DMS53 treated with DMSO at 0.1 percent for 48 hours (cell line): ENCODE data around the gene RIPPLY1.

Experiments used
- DNase-seq: peaks from one replicate; lab custom pipeline; 2025; ENCODE audit not compliant: unreplicated experiment; lab: John Stamatoyannopoulos, UW

RIPPLY1 gene

DNA sequence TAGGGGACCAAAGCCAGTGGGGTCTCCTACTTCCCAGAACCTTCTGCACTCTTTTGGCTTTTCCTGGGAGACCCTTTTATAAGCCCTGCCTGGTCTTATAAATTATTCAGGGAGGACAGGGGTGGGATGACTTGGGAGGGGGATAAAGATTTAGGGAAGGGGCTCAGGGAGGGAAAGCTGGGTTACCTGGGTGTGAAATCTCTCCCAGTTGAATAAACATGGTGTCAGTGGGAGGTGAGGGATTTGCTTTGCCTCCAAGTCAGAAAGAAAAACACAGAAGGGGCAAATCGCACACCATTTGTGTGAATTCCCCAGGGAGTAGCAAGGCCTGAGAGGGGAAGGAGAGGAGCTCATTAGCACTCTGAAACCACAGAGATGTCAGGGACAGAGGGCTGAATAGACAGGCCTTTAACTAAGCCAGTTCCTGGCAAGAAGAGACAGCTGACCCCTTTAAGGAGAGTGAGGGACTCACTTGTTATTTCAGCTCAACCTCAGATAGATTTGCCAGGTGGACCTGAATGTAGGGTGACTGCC, at the start of gene RIPPLY1:
RIPPLY1 (minus strand) TSS at position 51 of the 534 bp plus-strand sequence. CDS start 54 bp downstream, outside the sequence.
- DNase-seq: no peak

GRCh38 chrX:106952538-106952937, 49.4 kb upstream of the RIPPLY1 start:
- no peak for DNase-seq

DNA sequence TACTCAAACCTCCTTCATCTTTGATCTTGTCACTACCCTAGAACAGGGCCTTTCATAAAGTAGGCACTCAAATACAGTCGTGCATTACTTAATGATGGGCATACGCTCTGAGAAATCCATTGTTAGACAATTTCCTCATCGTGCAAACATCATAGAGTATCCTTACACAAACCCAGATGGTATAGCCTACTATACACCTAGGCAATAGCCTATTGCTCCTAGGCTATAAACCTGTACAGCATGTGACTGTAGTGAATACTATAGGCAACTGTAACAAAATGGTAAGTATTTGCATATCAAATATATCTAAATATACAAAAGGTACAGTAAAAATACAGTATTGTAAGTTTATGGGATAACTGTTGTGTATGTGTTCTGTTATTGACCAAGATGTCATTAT, 48.9 kb upstream of the RIPPLY1 start:
- no peak for DNase-seq

GRCh38 chrX:106951230-106951629, 48.1 kb upstream of the RIPPLY1 start:
- DNase-seq: no peak

DNA sequence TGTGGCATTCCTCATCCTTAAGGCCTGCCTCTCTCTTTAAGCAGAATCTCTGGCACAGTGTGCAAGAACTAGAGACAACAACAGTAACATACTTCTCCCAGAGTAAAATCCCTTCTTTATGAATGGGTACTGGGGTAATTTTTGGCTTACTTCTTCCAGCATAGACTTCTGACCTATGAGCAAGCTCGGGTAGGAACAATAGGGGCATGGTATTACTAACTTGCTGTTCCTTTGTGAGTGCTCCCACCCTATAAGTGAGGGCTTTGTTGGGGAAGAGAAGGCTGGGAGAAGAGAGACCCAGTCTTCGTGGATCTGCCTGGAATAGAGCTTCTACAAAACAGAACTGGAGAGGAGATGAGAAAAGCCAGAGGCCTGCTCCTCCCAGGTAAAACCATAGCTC, 47.2 kb upstream of the RIPPLY1 start:
- DNase-seq: no peak

GRCh38 chrX:106949366-106949765, 46.2 kb upstream of the RIPPLY1 start:
- no peak for DNase-seq

- no peak for DNase-seq
Observed at GRCh38 chrX:106948641-106949040, 45.5 kb upstream of the RIPPLY1 start.

DNA sequence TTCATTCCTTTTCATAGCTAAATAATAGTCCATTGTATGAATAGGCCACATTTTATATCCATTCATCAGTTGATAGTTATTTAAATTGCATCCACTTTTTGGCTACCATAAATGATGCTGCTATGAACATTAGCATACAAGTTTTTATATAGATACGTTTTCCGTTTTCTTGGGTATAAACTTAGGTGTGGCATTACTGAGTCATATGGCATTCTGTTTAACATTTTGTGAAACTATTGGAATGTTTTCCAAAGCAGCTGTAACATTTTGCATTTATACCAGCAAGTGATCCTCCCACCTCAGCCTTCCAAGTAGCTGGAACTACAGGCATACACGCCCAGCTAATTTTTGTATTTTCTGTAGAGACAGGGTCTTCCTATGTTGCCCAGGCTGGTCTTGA, 43.3 kb upstream of the RIPPLY1 start:
- no peak for DNase-seq

GRCh38 chrX:106940068-106940467, 36.9 kb upstream of the RIPPLY1 start:
- DNase-seq: no peak

GRCh38 chrX:106939566-106939965, 36.4 kb upstream of the RIPPLY1 start:
- no peak for DNase-seq

- no peak for DNase-seq
Observed at GRCh38 chrX:106936246-106936645, 33.1 kb upstream of the RIPPLY1 start.

DNA sequence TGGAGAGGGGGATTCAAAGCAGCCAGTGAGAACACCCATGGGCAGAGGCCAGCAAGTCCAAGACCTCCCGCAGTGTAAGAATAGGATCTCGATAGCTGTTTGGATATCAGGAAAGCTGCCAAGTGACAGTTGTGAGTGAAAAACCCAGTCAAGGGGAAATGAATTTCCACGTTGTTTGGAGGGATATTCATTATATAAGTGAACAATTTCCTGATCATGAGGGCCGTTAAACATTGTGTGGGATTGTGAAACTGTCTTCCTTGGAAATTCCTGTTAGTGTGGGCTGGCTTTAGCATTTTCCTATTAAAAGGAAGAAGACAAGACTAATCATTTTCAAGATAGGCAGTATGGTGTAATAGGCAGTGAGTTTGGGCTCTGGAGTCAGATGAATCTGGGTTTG, 32.0 kb upstream of the RIPPLY1 start:
- no peak for DNase-seq

GRCh38 chrX:106933538-106933961, 30.4 kb upstream of the RIPPLY1 start:
- DNase-seq: no peak

DNA sequence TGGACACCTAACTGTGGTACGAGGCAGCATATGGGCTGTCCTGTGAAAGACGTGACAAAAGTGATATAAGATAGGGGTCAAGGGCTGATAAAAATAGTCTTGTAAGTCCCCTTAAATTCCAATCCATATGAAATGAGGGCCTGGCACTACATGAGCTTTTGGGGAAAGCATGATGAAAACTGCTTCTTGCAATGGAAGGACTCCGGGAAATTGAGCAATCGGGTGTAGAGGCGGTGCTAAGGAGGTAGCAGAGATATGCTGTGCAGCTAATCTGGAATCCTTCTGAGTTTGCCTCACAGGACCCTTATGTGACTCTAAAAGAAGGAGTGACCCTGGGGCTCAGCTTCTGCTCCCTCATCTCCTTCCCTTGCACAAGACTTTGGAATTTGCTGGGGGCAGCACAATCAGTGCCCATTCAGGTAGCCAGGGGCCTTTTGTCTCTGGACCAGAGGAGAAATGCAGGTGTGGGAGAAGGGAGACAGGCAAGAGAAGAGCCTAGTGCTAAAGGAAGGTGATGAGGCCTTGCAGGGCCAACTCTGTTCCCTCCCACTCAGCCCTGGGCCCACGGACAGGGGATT, 29.9 kb upstream of the RIPPLY1 start:
- DNase-seq: no peak

GRCh38 chrX:106932492-106932923, 29.4 kb upstream of the RIPPLY1 start:
- no peak for DNase-seq

GRCh38 chrX:106931831-106932491, 28.8 kb upstream of the RIPPLY1 start:
- no peak for DNase-seq

- no peak for DNase-seq
Observed at GRCh38 chrX:106928227-106928626, 25.1 kb upstream of the RIPPLY1 start.

DNA sequence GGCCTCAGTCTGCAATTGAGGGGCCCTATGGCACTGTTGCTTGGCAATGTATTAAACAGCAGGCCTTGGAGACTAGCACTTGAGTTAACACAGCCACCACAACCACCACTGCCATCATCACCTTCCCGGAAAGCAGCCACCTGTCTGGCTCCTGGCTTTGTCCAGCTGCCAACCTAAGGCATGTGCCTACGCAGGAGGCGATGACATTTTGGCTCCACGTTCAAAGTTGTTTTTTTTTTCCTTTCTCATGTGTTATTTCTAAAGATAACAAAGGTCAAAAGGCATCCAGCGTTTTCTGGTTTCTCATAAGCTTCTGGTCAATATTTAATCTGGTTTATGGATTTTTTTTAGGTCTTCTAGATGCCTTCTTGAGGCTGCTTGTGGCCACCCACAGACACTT, 24.6 kb upstream of the RIPPLY1 start:
- DNase-seq: no peak

- DNase-seq: no peak
Observed at GRCh38 chrX:106927023-106927422, 23.9 kb upstream of the RIPPLY1 start.

DNA sequence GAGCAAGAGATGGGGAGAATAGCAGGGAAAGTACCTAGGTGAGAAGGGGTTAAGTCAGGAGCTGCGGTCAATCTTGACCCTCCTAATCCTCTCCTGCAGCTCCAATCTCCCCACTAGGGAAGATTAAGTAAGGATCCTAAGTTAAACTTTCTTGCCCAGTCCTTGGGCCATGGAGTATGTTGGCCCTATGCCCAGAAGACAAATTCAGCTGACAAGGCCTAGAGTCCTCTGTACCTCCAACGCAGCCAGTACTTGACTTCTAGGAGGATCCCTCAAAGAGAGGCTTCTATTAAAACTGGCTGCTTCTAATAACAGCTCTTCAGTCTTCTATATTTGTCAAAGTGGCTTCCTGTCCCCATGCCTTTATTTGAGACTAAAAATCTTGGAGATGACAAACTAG, 18.5 kb upstream of the RIPPLY1 start:
- DNase-seq: no peak

DNA sequence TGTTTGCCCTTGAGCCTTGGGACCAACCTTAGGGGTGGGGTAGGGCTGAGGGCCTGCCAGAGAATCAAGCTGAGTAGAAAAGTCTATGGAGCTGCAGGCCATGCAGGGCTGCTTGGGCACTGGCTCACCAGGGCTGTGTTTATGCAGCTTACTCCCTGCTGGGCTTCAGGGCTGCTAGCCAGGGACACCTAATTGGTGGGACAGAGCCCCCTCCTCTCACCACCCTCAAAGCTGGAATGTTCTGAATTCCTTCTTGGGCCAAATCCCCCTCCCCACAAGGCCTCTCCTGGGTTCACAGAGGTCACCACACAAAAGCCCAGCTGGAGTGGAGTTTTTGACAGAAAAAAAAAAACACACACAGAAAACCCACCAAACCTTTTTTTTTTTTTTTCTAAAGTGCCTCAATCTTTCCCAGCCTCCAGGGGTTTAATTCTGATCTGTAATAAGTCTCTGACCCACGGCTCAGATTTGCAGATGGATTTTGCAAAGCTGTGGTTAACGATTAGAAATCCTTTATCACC, 16.9 kb upstream of the RIPPLY1 start, which contains the start of gene CLDN2:
CLDN2 (plus strand) TSS at position 471 of the 521 bp plus-strand sequence. CDS start 7,827 bp downstream, outside the sequence.
- no peak for DNase-seq

DNA sequence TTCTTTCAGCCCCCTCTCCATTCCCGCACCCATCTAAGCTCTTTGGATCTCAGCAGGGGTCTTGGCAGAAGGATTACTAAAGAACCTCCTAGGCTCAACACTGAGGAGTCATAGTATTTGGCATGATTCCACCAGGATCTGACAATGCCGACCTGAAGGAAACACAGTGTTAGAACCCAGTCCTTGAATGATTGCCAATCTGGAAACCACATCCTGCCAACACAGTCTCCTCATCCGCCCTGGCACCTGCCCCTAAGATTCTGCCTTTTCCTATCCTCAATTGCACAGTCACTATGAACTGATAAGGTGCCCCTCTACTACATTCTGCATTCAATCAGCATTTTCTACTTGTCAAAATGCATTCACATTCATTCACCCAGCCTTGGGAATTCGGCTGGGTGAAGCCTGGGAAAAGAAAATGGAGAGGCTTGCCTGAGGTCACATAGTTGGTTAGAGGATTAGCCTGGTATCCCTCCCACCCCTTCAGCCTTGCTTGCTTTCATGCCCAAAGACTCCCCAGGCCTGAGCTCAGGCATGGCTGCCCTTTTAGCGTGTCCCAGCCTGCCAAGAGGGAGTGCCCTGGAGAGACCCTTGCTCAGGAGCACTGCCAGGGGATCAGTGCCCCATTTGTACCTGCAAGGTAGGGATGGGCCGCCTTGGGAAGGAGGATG, 14.8 kb upstream of the RIPPLY1 start:
- DNase-seq: no peak
